ENCODE measurements around the gene OTOF.

Gene OTOF

GRCh38 chr2:26449278-26450030 lies 28.5 kb downstream of the OTOF start:
- no peak for DNase-seq (ENCODE audit: low spot score)
- TF ChIP-seq CTCF (IDR thresholded peaks at IDR 0.05; ENCODE audit: extremely low read depth, missing control alignments), result no peak

GRCh38 chr2:26448651-26449050 lies 29.3 kb downstream of the OTOF start:
- DNase-seq (ENCODE audit: low spot score), result no peak
- TF ChIP-seq CTCF (IDR thresholded peaks at IDR 0.05; ENCODE audit: extremely low read depth, missing control alignments), result no peak

DNA sequence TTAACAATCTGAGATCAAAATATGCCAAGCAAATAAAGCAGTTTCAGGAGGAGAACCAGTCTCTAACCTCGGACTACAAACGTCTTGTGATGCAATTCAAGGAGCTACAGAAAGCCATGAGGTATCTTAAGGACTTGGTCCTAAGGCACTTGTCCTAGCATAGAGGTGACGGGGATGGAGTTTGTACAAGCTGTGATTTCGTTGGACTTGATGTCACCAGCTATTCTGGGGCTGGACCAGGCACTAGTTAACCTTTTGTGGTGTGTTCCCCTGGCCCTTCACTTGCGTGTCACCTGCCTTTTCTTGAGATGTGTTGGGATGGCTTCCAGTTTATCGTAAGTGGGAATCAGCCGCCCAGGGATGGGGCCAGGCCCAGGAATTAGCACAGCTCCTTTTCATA lies 33.7 kb downstream of the OTOF start:
- no peak for DNase-seq (ENCODE audit: low spot score)
- TF ChIP-seq CTCF (IDR thresholded peaks at IDR 0.05; ENCODE audit: extremely low read depth, missing control alignments), result no peak

- DNase-seq (ENCODE audit: low spot score), result no peak
- TF ChIP-seq CTCF (IDR thresholded peaks at IDR 0.05; ENCODE audit: extremely low read depth, missing control alignments), result no peak
Observed at GRCh38 chr2:26442707-26443106, 35.2 kb downstream of the OTOF start.

DNA sequence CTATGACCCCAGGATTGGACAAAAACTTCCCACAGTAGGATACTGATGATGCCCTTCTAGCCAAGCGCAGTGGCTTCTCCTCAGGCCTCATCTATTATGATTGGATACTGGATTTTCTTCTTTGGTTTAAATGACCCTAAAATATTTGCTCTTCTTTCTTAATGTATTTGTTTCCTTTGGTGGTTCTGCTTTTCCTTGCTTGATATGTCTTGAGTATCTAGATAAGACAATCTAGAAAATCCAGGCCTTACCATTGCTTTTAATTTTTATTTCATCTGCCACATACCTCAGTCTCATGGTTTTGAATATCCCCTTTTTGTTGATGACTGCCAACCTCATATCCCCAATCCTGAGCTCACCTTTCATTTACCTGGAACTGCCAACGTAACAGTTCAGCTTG lies 35.6 kb downstream of the OTOF start:
- DNase-seq (ENCODE audit: low spot score), result no peak
- no peak for TF ChIP-seq CTCF (IDR thresholded peaks at IDR 0.05; ENCODE audit: extremely low read depth, missing control alignments)

DNA sequence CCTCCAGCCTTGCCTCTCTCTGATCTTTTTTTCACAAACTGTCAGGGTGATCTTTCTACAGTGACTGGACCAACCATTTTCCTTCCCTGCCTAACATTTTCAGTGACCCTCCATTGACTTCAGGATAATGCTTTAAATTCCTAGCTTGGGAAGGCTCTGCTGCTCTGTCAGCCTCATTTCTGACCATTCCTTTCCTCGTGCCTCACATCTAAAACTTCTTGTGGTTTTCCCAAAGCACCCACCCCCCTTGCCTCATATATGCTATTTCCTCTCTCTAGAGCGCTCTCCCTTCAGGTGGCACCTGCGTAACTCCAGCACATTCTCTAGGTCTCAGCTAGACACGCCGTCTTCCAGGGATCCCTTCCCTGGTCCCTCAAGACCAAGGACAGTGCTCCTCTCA lies 39.0 kb downstream of the OTOF start:
- TF ChIP-seq CTCF (IDR thresholded peaks at IDR 0.05; ENCODE audit: extremely low read depth, missing control alignments), result no peak
- no peak for DNase-seq (ENCODE audit: low spot score)

GRCh38 chr2:26438526-26438925 lies 39.4 kb downstream of the OTOF start:
- no peak for DNase-seq (ENCODE audit: low spot score)

More at GRCh38 chr2:26438526-26438925, 39.4 kb downstream of the OTOF start:
- no peak for TF ChIP-seq CTCF (IDR thresholded peaks at IDR 0.05; ENCODE audit: extremely low read depth, missing control alignments)

Measured in GM20000 (cell line).